ENCODE data around the gene RBFOX2. TPM values are rescaled to one million over a fixed set of nuclear protein-coding genes. Genes with fewer than 3 reads are reported as not detected.
"Not testable (repeated sequence)": the region's sequence is repeated elsewhere in the genome, so short reads cannot be mapped to it uniquely, and the experiment has no call there.

Gene RBFOX2
- total RNA-seq, 2 experiments from 2014 or later, result 1.9 to 2.4 TPM

DNA sequence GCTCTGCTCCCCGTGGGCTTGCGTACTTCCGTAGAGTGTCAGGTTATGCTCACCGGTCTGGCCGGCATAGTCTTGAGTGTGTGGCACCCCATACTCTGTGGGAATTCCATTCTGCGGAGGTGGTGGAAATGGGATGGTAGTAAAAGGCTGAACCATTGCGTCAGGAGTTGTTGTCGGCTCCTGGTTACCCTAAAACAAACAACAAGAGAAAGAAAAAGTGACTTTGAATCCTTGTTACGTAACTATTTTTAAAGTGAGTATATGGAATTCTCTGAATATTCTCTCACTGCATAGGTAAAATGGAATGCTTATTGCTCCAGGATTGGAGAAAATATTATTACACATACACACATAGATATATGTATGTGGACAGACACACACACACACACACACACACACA, 218.8 kb downstream of the RBFOX2 start:
- Mint-ChIP-seq H3K9me3 (no peaks in the 10 kb centered on the region), H3K4me1 (ENCODE audit: low read depth) (no peaks in the 10 kb centered on the region), H3K36me3 (ENCODE audit: low read depth) (no peaks in the 10 kb centered on the region), H3K4me3 (no peak overlapping the region), H3K27me3 (no peaks in the 10 kb centered on the region), H3K27ac (no peak overlapping the region)
- CTCF ChIA-PET, result no interaction called here
- Histone ChIP-seq H3K4me1 (ENCODE audit: insufficient read depth, low read length) (no peaks in the 10 kb centered on the region), H3K9me3 (ENCODE audit: control insufficient read depth in 1 of 2, insufficient read depth in 1 of 2, low read length in 2 of 2) (peaks cover 0 to 4% of the 10 kb centered on the region in 2 experiments), H3K36me3 (ENCODE audit: insufficient read depth, low read length) (no peaks in the 10 kb centered on the region), H3K4me3 (ENCODE audit: low read length) (no peak overlapping the region), H3K27me3 (ENCODE audit: control insufficient read depth in 1 of 2, insufficient read depth in 2 of 2, low read length in 2 of 2) (no peaks in the 10 kb centered on the region), H3K27ac (ENCODE audit: low read depth in 1 of 2, low read length in 2 of 2) (no peak overlapping the region)
- TF ChIP-seq, protein P1, sequence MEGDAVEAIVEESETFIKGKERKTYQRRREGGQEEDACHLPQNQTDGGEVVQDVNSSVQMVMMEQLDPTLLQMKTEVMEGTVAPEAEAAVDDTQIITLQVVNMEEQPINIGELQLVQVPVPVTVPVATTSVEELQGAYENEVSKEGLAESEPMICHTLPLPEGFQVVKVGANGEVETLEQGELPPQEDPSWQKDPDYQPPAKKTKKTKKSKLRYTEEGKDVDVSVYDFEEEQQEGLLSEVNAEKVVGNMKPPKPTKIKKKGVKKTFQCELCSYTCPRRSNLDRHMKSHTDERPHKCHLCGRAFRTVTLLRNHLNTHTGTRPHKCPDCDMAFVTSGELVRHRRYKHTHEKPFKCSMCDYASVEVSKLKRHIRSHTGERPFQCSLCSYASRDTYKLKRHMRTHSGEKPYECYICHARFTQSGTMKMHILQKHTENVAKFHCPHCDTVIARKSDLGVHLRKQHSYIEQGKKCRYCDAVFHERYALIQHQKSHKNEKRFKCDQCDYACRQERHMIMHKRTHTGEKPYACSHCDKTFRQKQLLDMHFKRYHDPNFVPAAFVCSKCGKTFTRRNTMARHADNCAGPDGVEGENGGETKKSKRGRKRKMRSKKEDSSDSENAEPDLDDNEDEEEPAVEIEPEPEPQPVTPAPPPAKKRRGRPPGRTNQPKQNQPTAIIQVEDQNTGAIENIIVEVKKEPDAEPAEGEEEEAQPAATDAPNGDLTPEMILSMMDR (IDR thresholded peaks at IDR 0.05), result no peak
- ATAC-seq (ENCODE audit: poor library complexity), result no peak
- no peak for DNase-seq
- POLR2A ChIA-PET, result no interaction called here
- intact Hi-C loops (cut with DNase I, micrococcal nuclease), result no loop called here

DNA sequence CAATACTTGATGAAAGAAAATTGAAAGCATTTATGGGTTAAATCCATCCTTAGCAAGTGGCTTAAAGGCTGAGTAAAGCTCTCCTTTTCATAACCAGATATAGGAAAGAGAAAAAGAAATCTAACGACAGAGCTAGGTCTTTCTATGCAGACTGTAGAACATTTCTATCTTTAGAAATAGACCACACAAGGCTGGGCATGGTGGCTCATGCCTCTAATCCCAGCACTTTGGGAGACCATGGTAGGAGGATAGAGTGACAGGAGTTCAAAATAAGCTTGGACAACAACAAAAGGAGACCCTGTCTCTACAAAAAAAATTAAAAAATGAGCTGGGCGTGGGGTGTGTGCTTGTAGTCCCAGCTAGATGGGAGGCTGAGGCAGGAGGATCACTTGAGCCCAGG, 220.2 kb downstream of the RBFOX2 start:
- H3K9me3 ChIP-seq (ENCODE audit: control insufficient read depth in 1 of 2, insufficient read depth in 1 of 2, low read length in 2 of 2), result peaks cover 0 to 4% of the 10 kb centered on the region in 2 experiments
- H3K4me1 ChIP-seq (ENCODE audit: insufficient read depth, low read length), result no peaks in the 10 kb centered on the region
- H3K27ac Mint-ChIP-seq, result no peak overlapping the region
- TF ChIP-seq, protein P1 (IDR thresholded peaks at IDR 0.05), result no peak
- H3K27ac ChIP-seq (ENCODE audit: low read depth in 1 of 2, low read length in 2 of 2), result no peak overlapping the region
- no peak for DNase-seq
- H3K36me3 ChIP-seq (ENCODE audit: insufficient read depth, low read length), result no peaks in the 10 kb centered on the region
- H3K27me3 Mint-ChIP-seq, result no peaks in the 10 kb centered on the region
- intact Hi-C loops (cut with DNase I, micrococcal nuclease), result no loop called here
- POLR2A ChIA-PET, result no interaction called here
- CTCF ChIA-PET, result no interaction called here
- ATAC-seq (ENCODE audit: poor library complexity), result no peak
- H3K27me3 ChIP-seq (ENCODE audit: control insufficient read depth in 1 of 2, insufficient read depth in 2 of 2, low read length in 2 of 2), result no peaks in the 10 kb centered on the region
- peaks cover 5% of the 10 kb centered on the region for H3K9me3 Mint-ChIP-seq
- H3K4me1 Mint-ChIP-seq (ENCODE audit: low read depth), result no peaks in the 10 kb centered on the region
- no peak overlapping the region for H3K4me3 ChIP-seq (ENCODE audit: low read length)
- H3K36me3 Mint-ChIP-seq (ENCODE audit: low read depth), result no peaks in the 10 kb centered on the region
- H3K4me3 Mint-ChIP-seq, result no peak overlapping the region

DNA sequence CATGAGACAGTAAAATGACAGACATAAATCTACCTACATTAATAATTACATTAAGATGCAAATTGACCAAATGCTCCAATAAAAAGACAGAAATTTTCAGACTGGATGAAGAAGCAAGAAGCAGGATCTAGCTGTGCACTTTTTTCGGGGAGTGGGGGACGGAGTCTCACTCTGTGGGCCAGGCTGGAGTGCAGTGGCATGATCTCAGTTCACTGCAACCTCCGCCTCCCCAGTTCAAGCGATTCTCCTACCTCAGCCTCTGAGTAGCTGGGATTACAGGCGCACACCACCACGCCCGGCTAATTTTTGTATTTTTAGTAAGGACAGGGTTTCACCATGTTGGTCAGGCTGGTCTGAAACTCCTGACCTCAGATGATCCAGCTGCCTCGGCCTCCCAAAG, 222.0 kb downstream of the RBFOX2 start:
- intact Hi-C loops (cut with DNase I, micrococcal nuclease); DNase-seq; H3K27me3 ChIP-seq (ENCODE audit: control insufficient read depth in 1 of 2, insufficient read depth in 2 of 2, low read length in 2 of 2); H3K36me3 ChIP-seq (ENCODE audit: insufficient read depth, low read length); H3K9me3 ChIP-seq (ENCODE audit: control insufficient read depth in 1 of 2, insufficient read depth in 1 of 2, low read length in 2 of 2); H3K27ac ChIP-seq (ENCODE audit: low read depth in 1 of 2, low read length in 2 of 2); CTCF ChIA-PET; H3K36me3 Mint-ChIP-seq (ENCODE audit: low read depth); H3K27ac Mint-ChIP-seq; H3K27me3 Mint-ChIP-seq; H3K4me1 ChIP-seq (ENCODE audit: insufficient read depth, low read length); H3K4me1 Mint-ChIP-seq (ENCODE audit: low read depth); H3K4me3 Mint-ChIP-seq; H3K9me3 Mint-ChIP-seq; POLR2A ChIA-PET; H3K4me3 ChIP-seq (ENCODE audit: low read length); ATAC-seq (ENCODE audit: poor library complexity): not testable (repeated sequence)

DNA sequence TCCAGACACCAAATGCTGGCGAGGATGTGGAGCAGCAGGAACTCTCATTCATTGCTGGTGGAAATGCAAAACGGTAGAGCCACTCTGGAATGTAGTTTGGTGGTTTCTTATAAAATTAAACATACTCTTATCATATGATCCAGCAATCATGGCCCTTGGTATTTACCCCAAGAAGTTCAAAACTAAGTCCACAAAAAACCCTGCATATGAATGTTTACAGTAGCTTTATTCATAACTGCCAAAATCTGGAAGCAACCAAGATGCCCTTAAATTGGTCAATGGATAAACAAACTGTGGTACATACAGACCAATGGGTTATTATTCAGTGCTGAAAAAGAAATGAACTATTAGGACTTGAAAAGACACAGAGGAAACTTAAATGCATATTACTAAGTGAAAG, 223.2 kb downstream of the RBFOX2 start:
- H3K27me3 ChIP-seq (ENCODE audit: control insufficient read depth in 1 of 2, insufficient read depth in 2 of 2, low read length in 2 of 2), result no peaks in the 10 kb centered on the region
- ChIA-PET CTCF (no interaction called here), POLR2A (no interaction called here)
- ATAC-seq (ENCODE audit: poor library complexity) (no peak), DNase-seq (no peak)
- H3K36me3 ChIP-seq (ENCODE audit: insufficient read depth, low read length), result no peaks in the 10 kb centered on the region
- H3K4me3 ChIP-seq (ENCODE audit: low read length), result no peak overlapping the region
- no peak overlapping the region for H3K27ac ChIP-seq (ENCODE audit: low read depth in 1 of 2, low read length in 2 of 2)
- H3K4me1 Mint-ChIP-seq (ENCODE audit: low read depth), result no peaks in the 10 kb centered on the region
- H3K4me3 Mint-ChIP-seq, result no peak overlapping the region
- H3K36me3 Mint-ChIP-seq (ENCODE audit: low read depth), result no peaks in the 10 kb centered on the region
- H3K27me3 Mint-ChIP-seq, result no peaks in the 10 kb centered on the region
- TF ChIP-seq, protein P1 (IDR thresholded peaks at IDR 0.05), result no peak
- H3K9me3 Mint-ChIP-seq, result peaks cover 5% of the 10 kb centered on the region
- H3K4me1 ChIP-seq (ENCODE audit: insufficient read depth, low read length), result no peaks in the 10 kb centered on the region
- H3K9me3 ChIP-seq (ENCODE audit: control insufficient read depth in 1 of 2, insufficient read depth in 1 of 2, low read length in 2 of 2), result no peaks in the 10 kb centered on the region
- no peak overlapping the region for H3K27ac Mint-ChIP-seq
- intact Hi-C loops (cut with DNase I, micrococcal nuclease), result no loop called here
